GM10266 (cell line): ENCODE results near the gene LRFN3.

Source experiments
- DNase-seq: peaks from one replicate; pipeline ENCODE4 v3.0.0; 2012; ENCODE audit errors: extremely low spot score
- CTCF ChIP-seq: IDR thresholded peaks from 2 replicates; pipeline ENCODE4 v1.5.1; 2012; ENCODE audit warnings: mild to moderate bottlenecking, low read depth; ENCODE audit not compliant: control insufficient read depth, insufficient read depth; ENCODE audit errors: missing control alignments

The LRFN3 gene

GRCh38 chr19:35990156-35990555, 54.0 kb downstream of the LRFN3 start:
- no peak for TF ChIP-seq CTCF
- no peak for DNase-seq

- no peak for DNase-seq
- no peak for TF ChIP-seq CTCF
Measured at GRCh38 chr19:35990771-35991730, 54.9 kb downstream of the LRFN3 start.

- no peak for DNase-seq
- no peak for TF ChIP-seq CTCF
Measured at GRCh38 chr19:35991731-35992450, 55.7 kb downstream of the LRFN3 start.

GRCh38 chr19:35992907-35993765, 57.0 kb downstream of the LRFN3 start:
- no peak for TF ChIP-seq CTCF
- peak; percentile 62 for DNase-seq

- peak; percentile 34 for TF ChIP-seq CTCF
- peak; percentile 74 for DNase-seq
Measured at GRCh38 chr19:35993923-35994598, 57.9 kb downstream of the LRFN3 start.
